HepG2 (cell line): ENCODE data around the gene TSEN54. TPM values are rescaled to one million over a fixed set of nuclear protein-coding genes. Genes with fewer than 3 reads are reported as not detected.

Experiments
- ARHGAP35 ChIP-seq: sonication (generic); formaldehyde crosslinking; IDR thresholded peaks from 2 replicates; pipeline ENCODE4 v1.9.0; 2022; ENCODE audit warnings: mild to moderate bottlenecking, inconsistent platforms, moderate library complexity, missing genetic modification reagents, borderline replicate concordance
- ESRRA ChIP-seq: sonication (generic); formaldehyde crosslinking; IDR thresholded peaks from 2 replicates; pipeline ENCODE4 v1.5.1; 2020; ENCODE audit warnings: mild to moderate bottlenecking, low read depth, missing genetic modification reagents
- GATA4 ChIP-seq: sonication (generic); IDR thresholded peaks from 2 replicates; pipeline ENCODE4 v1.6.1; 2016; ENCODE audit warnings: antibody characterized with exemption, low read depth, borderline replicate concordance
- GATAD1 ChIP-seq: IDR thresholded peaks from 2 replicates; pipeline ENCODE4 v1.6.1; 2016; ENCODE audit warnings: missing genetic modification reagents, missing compliant biosample characterization
- HINFP ChIP-seq: sonication (generic); formaldehyde crosslinking; IDR thresholded peaks from 2 replicates; pipeline ENCODE4 v1.4.0; 2020; ENCODE audit warnings: low read depth, mild to moderate bottlenecking, missing genetic modification reagents
- HNF4A ChIP-seq: sonication (generic); formaldehyde crosslinking; IDR thresholded peaks from 2 replicates; pipeline ENCODE4 v1.4.0; 2020; ENCODE audit warnings: missing genetic modification reagents
- IRF9 ChIP-seq: sonication (generic); formaldehyde crosslinking; IDR thresholded peaks from 2 replicates; pipeline ENCODE4 v1.8.0; 2022; ENCODE audit warnings: missing genetic modification reagents, mild to moderate bottlenecking, borderline replicate concordance
- MTERF4 ChIP-seq: sonication (generic); formaldehyde crosslinking; IDR thresholded peaks from 2 replicates; pipeline ENCODE4 v1.8.0; 2023; ENCODE audit warnings: mild to moderate bottlenecking, missing genetic modification reagents
- PBX2 ChIP-seq: IDR thresholded peaks from 2 replicates; pipeline ENCODE4 v1.6.1; 2016; ENCODE audit warnings: control low read depth
- RARG ChIP-seq: sonication (generic); formaldehyde crosslinking; IDR thresholded peaks from 2 replicates; pipeline ENCODE4 v1.4.0; 2020; ENCODE audit warnings: low read depth, mild to moderate bottlenecking, missing genetic modification reagents
- RBM39 ChIP-seq: fragments of 200-400 bp; formaldehyde crosslinking; IDR thresholded peaks from one replicate; pipeline ENCODE4 v1.6.1; 2018; ENCODE audit warnings: antibody characterized with exemption, mild to moderate bottlenecking, low read depth, low read length; ENCODE audit not compliant: poor library complexity, severe bottlenecking
- SNAPC5 ChIP-seq: sonication (generic); formaldehyde crosslinking; IDR thresholded peaks from 2 replicates; pipeline ENCODE4 v1.8.1; 2023; ENCODE audit warnings: mild to moderate bottlenecking, missing genetic modification reagents, borderline replicate concordance
- SRSF1 ChIP-seq: fragments of 200-400 bp; formaldehyde crosslinking; optimal IDR thresholded peaks from 2 replicates; pipeline ENCODE3; 2017; ENCODE audit warnings: mild to moderate bottlenecking, low read depth, low read length, moderate library complexity
- TRAFD1 ChIP-seq: sonication (generic); formaldehyde crosslinking; IDR thresholded peaks from 2 replicates; pipeline ENCODE4 v1.5.1; 2020; ENCODE audit warnings: missing genetic modification reagents, mild to moderate bottlenecking, borderline replicate concordance
- YY1 ChIP-seq: IDR thresholded peaks from 2 replicates; pipeline ENCODE4 v1.6.1; 2011; ENCODE audit warnings: low read length, low read depth, moderate library complexity, mild to moderate bottlenecking; ENCODE audit not compliant: insufficient read depth, insufficient replicate concordance
- ZNF160 ChIP-seq: sonication (generic); formaldehyde crosslinking; IDR thresholded peaks from 2 replicates; pipeline ENCODE4 v1.8.0; 2022; ENCODE audit warnings: mild to moderate bottlenecking, inconsistent platforms, missing genetic modification reagents
- ZNF205 ChIP-seq: IDR thresholded peaks from 2 replicates; pipeline ENCODE4 v1.6.1; 2018; ENCODE audit warnings: missing biosample characterization, missing genetic modification reagents
- ZNF354B ChIP-seq: sonication (generic); formaldehyde crosslinking; IDR thresholded peaks from 2 replicates; pipeline ENCODE4 v1.8.0; 2022; ENCODE audit warnings: mild to moderate bottlenecking, missing genetic modification reagents
- ZNF543 ChIP-seq: sonication (generic); formaldehyde crosslinking; IDR thresholded peaks from 2 replicates; pipeline ENCODE4 v1.4.0; 2020; ENCODE audit warnings: mild to moderate bottlenecking, missing genetic modification reagents
- ZNF615 ChIP-seq: sonication (generic); formaldehyde crosslinking; IDR thresholded peaks from 2 replicates; pipeline ENCODE4 v1.5.0; 2020; ENCODE audit warnings: mild to moderate bottlenecking, missing genetic modification reagents, borderline replicate concordance
- ZNF629 ChIP-seq: sonication (generic); formaldehyde crosslinking; conservative IDR thresholded peaks from 2 replicates; pipeline ENCODE4 v1.5.0; 2020; ENCODE audit warnings: missing genetic modification reagents
- ZSCAN9 ChIP-seq: IDR thresholded peaks from 2 replicates; pipeline ENCODE4 v1.6.1; 2016; ENCODE audit warnings: borderline replicate concordance
- polyA plus RNA-seq, 8 experiments: library from polyadenylated mRNA; depleted of rRNA in 3 of 8; stranded (reverse) in 7 of 8; unstranded in 1 of 8; fragments of >200 nt; fragmentation: Illumina TruSeq in 4 of 8; extraction: Trizol in 4 of 8; gene quantifications; 2 replicates each; pipeline versions ENCODE4 v1.2.1 to v1.2.3, GENCODE V29; 2011 to 2016; ENCODE audit warnings: low read depth in 4 of 8, missing spikeins in 1 of 8, mixed read lengths in 1 of 8; ENCODE audit not compliant: insufficient read depth in 1 of 8
- total RNA-seq, 5 experiments: library from RNA; depleted of rRNA; stranded (reverse); fragments of >200 nt; fragmentation: Illumina TruSeq; extraction: Trizol; gene quantifications; 2 replicates each; pipeline ENCODE4 v1.2.3, GENCODE V29; 2016; ENCODE audit warnings: low read depth in 1 of 5

TSEN54 gene
- total and polyA plus RNA-seq, 2 of the 13 experiments (the other 11 are each of a cell fraction or from before 2014, with no cell fraction given) = 62.9 to 63.3 TPM

- TF ChIP-seq ESRRA (CRISPR knock-in tag) (peak; percentile 47; the same call in 1 of the 2 replicates), GATAD1 (CRISPR knock-in tag) (peak; percentile 70), ZNF629 (CRISPR knock-in tag) (peak; percentile 32; the same call in 1 of the 2 replicates), ZSCAN9 (CRISPR knock-in tag) (peak; percentile 60; the same call in 1 of the 2 replicates), PBX2 (CRISPR knock-in tag) (0 out of 2 replicates have a peak, but pooled peaks have one; percentile 30), HNF4A (CRISPR knock-in tag) (0 out of 2 replicates have a peak, but pooled peaks have one; percentile 3), ZNF543 (CRISPR knock-in tag) (peak; percentile 91), TRAFD1 (CRISPR knock-in tag) (no peak), RARG (CRISPR knock-in tag) (no peak), SNAPC5 (CRISPR knock-in tag) (no peak), ZNF354B (CRISPR knock-in tag) (no peak), ZNF160 (CRISPR knock-in tag) (peak; percentile 65; the same call in 1 of the 2 replicates), RBM39 (peak; percentile 47), MTERF4 (CRISPR knock-in tag) (peak; percentile 77; the same call in 1 of the 2 replicates), ZNF615 (CRISPR knock-in tag) (no peak), GATA4 (no peak), IRF9 (CRISPR knock-in tag) (peak; percentile 82; the same call in 1 of the 2 replicates), SRSF1 (peak; percentile 66), HINFP (peak; percentile 79; the same call in 1 of the 2 replicates), YY1 (peak; percentile 76), ARHGAP35 (CRISPR knock-in tag) (peak; percentile 37; the same call in 1 of the 2 replicates), ZNF205 (CRISPR knock-in tag) (no peak)
These were observed 8.9 kb downstream of the TSEN54 start, which contains the start of gene LLGL2 (continued) for GRCh38 chr17:75524970-75525805.
